Coronary artery (tissue), 2 donors: ENCODE results near the gene NDUFAB1.

Experiments used
- DNase-seq: peaks from one replicate; pipeline ENCODE4 v3.0.0-alpha.2; 2017; ENCODE audit warnings: low spot score
- H3K27ac ChIP-seq, 2 donors: fragments of 200-600 bp; sonication (generic); one replicate each; pipeline ENCODE4 v1.5.1; 2016 to 2019
- H3K4me3 ChIP-seq: fragments of 200-600 bp; sonication (generic); 2 replicates; pipeline ENCODE4 v1.5.1; 2016; ENCODE audit warnings: mild to moderate bottlenecking, moderate library complexity
- CTCF ChIP-seq: fragments of 200-600 bp; sonication (generic); IDR thresholded peaks from one replicate; pipeline ENCODE4 v1.5.1; 2019; ENCODE audit warnings: antibody characterized with exemption

NDUFAB1 gene

GRCh38 chr16:23581764-23582163 is 14.4 kb downstream of the NDUFAB1 start:
- Histone ChIP-seq H3K27ac (no peak overlapping the region), H3K4me3 (no peak overlapping the region)
- TF ChIP-seq CTCF: no peak
- no peak for DNase-seq

- DNase-seq: no peak
- no peak overlapping the region for H3K27ac ChIP-seq
- H3K4me3 ChIP-seq: no peak overlapping the region
- TF ChIP-seq CTCF: no peak
Observed at GRCh38 chr16:23580391-23580790, 15.7 kb downstream of the NDUFAB1 start.

- Histone ChIP-seq H3K27ac (no peak overlapping the region), H3K4me3 (no peak overlapping the region)
- no peak for TF ChIP-seq CTCF
- DNase-seq: no peak
Observed at GRCh38 chr16:23579371-23579770, 16.7 kb downstream of the NDUFAB1 start.

- no peak overlapping the region for H3K27ac ChIP-seq
- DNase-seq: no peak
- TF ChIP-seq CTCF: no peak
Observed at GRCh38 chr16:23578101-23578830, 17.9 kb downstream of the NDUFAB1 start.

GRCh38 chr16:23577493-23577892 is 18.6 kb downstream of the NDUFAB1 start:
- Histone ChIP-seq H3K4me3 (no peak overlapping the region), H3K27ac (no peak overlapping the region)
- no peak for TF ChIP-seq CTCF
- no peak for DNase-seq

More at GRCh38 chr16:23578101-23578830, 17.9 kb downstream of the NDUFAB1 start:
- H3K4me3 ChIP-seq: no peak overlapping the region

GRCh38 chr16:23575834-23576233 is 20.3 kb downstream of the NDUFAB1 start:
- no peak overlapping the region for H3K4me3 ChIP-seq
- no peak for TF ChIP-seq CTCF
- DNase-seq: no peak
- H3K27ac ChIP-seq: no peak overlapping the region

GRCh38 chr16:23573817-23574216 is 22.3 kb downstream of the NDUFAB1 start:
- TF ChIP-seq CTCF: no peak
- H3K4me3 ChIP-seq: no peak overlapping the region
- no peak overlapping the region for H3K27ac ChIP-seq
- DNase-seq: no peak
